PC-3 (cell line): ENCODE results near the gene ZNF214. TPM values are rescaled to one million over a fixed set of nuclear protein-coding genes. Genes with fewer than 3 reads are reported as not detected.

Source experiments
- ATAC-seq: fragments of 200-7000 bp; cut with Tn5 transposase; 2 replicates; pipeline ENCODE4 v1.9.1; 2020; ENCODE audit warnings: mild to moderate bottlenecking, moderate library complexity
- BruUV-seq: library from RNA; stranded (reverse); fragments of 400-500 nt; replicated peaks from 2 replicates; lab custom pipeline; 2021; lab: Mats Ljungman, UMichigan
- CTCF ChIA-PET: fragments of 300-600 bp; sonication (Branson Sonifier 250); formaldehyde crosslinking; loops from one replicate; lab custom pipeline; 2022; ENCODE audit warnings: antibody characterized with exemption; lab: Charles Lee
- POLR2A ChIA-PET: fragments of 300-600 bp; sonication (Branson Sonifier 250); formaldehyde crosslinking; loops from one replicate; lab custom pipeline; 2022; ENCODE audit warnings: antibody characterized with exemption; ENCODE audit not compliant: unreplicated experiment; lab: Charles Lee
- DNase-seq: peaks from one replicate; pipeline ENCODE4 v3.0.0-alpha.2; 2015
- H2AFZ ChIP-seq: fragments of 300-600 bp; sonication (generic); 2 replicates; pipeline ENCODE4 v1.6.0; 2016; ENCODE audit warnings: antibody characterized with exemption, low read length
- H3F3A ChIP-seq: fragments of 300-600 bp; sonication (generic); one replicate; pipeline ENCODE4 v1.6.0; 2017; ENCODE audit warnings: antibody characterized with exemption, low read length, control low read depth, mild to moderate bottlenecking; ENCODE audit not compliant: unreplicated experiment
- H3K27ac ChIP-seq: fragments of 300-600 bp; sonication (generic); 2 replicates; pipeline ENCODE4 v1.5.1; 2016; ENCODE audit warnings: mild to moderate bottlenecking, low read length
- H3K27me3 ChIP-seq: fragments of 300-600 bp; sonication (generic); 2 replicates; pipeline ENCODE4 v1.6.1; 2016; ENCODE audit warnings: low read length, mixed read lengths
- H3K36me3 ChIP-seq: fragments of 300-600 bp; sonication (generic); 2 replicates; pipeline ENCODE4 v1.6.1; 2016; ENCODE audit warnings: low read depth, mixed run types, low read length, mixed read lengths
- H3K4me1 ChIP-seq: fragments of 300-600 bp; sonication (generic); 2 replicates; pipeline ENCODE4 v1.5.1; 2016; ENCODE audit warnings: low read length; ENCODE audit not compliant: insufficient read depth
- H3K4me2 ChIP-seq: fragments of 300-600 bp; sonication (generic); 2 replicates; pipeline ENCODE4 v1.6.0; 2016; ENCODE audit warnings: low read length
- H3K4me3 ChIP-seq: fragments of 300-600 bp; sonication (generic); 2 replicates; pipeline ENCODE4 v1.5.1; 2016; ENCODE audit warnings: mild to moderate bottlenecking, low read length, mixed read lengths
- H3K79me2 ChIP-seq: fragments of 300-600 bp; sonication (generic); 2 replicates; pipeline ENCODE4 v1.6.1; 2017; ENCODE audit warnings: low read length, mixed read lengths
- H3K9ac ChIP-seq: fragments of 300-600 bp; sonication (generic); 2 replicates; pipeline ENCODE4 v1.6.0; 2016; ENCODE audit warnings: mild to moderate bottlenecking, low read length
- H3K9me2 ChIP-seq: fragments of 300-600 bp; sonication (generic); replicated peaks from 2 replicates; pipeline ENCODE4 v1.6.1; 2016; ENCODE audit warnings: mixed run types, low read length, mixed read lengths
- H3K9me3 ChIP-seq: fragments of 300-600 bp; sonication (generic); 2 replicates; pipeline ENCODE4 v1.6.1; 2016; ENCODE audit warnings: low read length, mixed read lengths
- H4K20me1 ChIP-seq: fragments of 300-600 bp; sonication (generic); 2 replicates; pipeline ENCODE4 v1.6.1; 2016; ENCODE audit warnings: low read length, mixed read lengths
- EZH2 ChIP-seq: fragments of 300-600 bp; sonication (generic); IDR thresholded peaks from one replicate; pipeline ENCODE4 v1.6.1; 2017; ENCODE audit warnings: antibody characterized with exemption, mild to moderate bottlenecking, low read length; ENCODE audit not compliant: unreplicated experiment
- EZH2phosphoT487 ChIP-seq: fragments of 300-600 bp; sonication (generic); IDR thresholded peaks from 2 replicates; pipeline ENCODE4 v1.6.1; 2018; ENCODE audit warnings: mild to moderate bottlenecking, antibody characterized with exemption, low read length, borderline replicate concordance
- intact Hi-C: fragments of 100-400 bp; cut with micrococcal nuclease; formaldehyde crosslinking; loops from 2 replicates; pipeline ENCODE4 v1.9.0; 2023
- total RNA-seq: library from RNA; depleted of rRNA; stranded (reverse); fragments of >200 nt; gene quantifications from 2 replicates; pipeline ENCODE4 v1.2.3, GENCODE V29; 2014
- TF ChIP-seq, protein P1 (sequence below): fragments of 300-600 bp; sonication (generic); conservative IDR thresholded peaks from 2 replicates; pipeline ENCODE4 v1.5.1; 2017; ENCODE audit warnings: antibody characterized with exemption, low read depth, mild to moderate bottlenecking, low read length

ZNF214 gene
- total RNA-seq, 1 experiment from 2014 or later: 1.4 TPM

DNA sequence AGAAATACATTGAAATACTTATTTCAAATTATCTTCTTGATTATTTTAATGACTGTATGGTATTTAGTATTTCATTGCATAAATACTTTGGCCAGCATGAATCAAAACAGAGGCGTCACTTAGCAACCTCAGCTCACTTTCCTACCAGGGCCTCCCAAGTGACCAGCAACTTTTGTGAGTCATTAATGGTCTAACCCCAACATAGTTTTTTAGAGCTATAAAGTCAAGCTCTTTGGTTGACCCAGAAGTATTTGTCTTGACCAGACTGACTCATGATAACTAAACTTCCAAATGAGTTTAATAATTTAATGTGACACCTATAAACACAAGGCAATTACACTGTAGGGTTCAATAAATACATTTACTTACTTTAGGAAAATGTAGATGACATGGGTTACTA is 40.7 kb upstream of the ZNF214 start:
- Histone ChIP-seq H3K27ac (no peak overlapping the region), H3K4me2 (no peak overlapping the region), H3K27me3 (no peaks in the 10 kb centered on the region), H3K4me1 (no peaks in the 10 kb centered on the region), H3K79me2 (no peaks in the 10 kb centered on the region), H3K36me3 (no peaks in the 10 kb centered on the region), H3F3A (no peaks in the 10 kb centered on the region), H2AFZ (no peak overlapping the region), H3K9me2 (no peaks in the 10 kb centered on the region), H3K9me3 (no peaks in the 10 kb centered on the region), H3K4me3 (no peak overlapping the region), H3K9ac (no peak overlapping the region), H4K20me1 (no peaks in the 10 kb centered on the region)
- no TSS peak for BruUV-seq
- no peak for DNase-seq
- intact Hi-C loops: no loop called here
- ChIA-PET CTCF (interaction anchor here (0.6 to 0.7 kb wide), 2 partner anchors 583 to 1789 kb away, joined by 3 to 4 read pairs; no protein-coding TSS in a partner anchor), POLR2A (no interaction called here)
- no peak for ATAC-seq
- TF ChIP-seq, protein P1, sequence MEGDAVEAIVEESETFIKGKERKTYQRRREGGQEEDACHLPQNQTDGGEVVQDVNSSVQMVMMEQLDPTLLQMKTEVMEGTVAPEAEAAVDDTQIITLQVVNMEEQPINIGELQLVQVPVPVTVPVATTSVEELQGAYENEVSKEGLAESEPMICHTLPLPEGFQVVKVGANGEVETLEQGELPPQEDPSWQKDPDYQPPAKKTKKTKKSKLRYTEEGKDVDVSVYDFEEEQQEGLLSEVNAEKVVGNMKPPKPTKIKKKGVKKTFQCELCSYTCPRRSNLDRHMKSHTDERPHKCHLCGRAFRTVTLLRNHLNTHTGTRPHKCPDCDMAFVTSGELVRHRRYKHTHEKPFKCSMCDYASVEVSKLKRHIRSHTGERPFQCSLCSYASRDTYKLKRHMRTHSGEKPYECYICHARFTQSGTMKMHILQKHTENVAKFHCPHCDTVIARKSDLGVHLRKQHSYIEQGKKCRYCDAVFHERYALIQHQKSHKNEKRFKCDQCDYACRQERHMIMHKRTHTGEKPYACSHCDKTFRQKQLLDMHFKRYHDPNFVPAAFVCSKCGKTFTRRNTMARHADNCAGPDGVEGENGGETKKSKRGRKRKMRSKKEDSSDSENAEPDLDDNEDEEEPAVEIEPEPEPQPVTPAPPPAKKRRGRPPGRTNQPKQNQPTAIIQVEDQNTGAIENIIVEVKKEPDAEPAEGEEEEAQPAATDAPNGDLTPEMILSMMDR: no peak
- TF ChIP-seq EZH2phosphoT487 (no peak), EZH2 (no peak)

DNA sequence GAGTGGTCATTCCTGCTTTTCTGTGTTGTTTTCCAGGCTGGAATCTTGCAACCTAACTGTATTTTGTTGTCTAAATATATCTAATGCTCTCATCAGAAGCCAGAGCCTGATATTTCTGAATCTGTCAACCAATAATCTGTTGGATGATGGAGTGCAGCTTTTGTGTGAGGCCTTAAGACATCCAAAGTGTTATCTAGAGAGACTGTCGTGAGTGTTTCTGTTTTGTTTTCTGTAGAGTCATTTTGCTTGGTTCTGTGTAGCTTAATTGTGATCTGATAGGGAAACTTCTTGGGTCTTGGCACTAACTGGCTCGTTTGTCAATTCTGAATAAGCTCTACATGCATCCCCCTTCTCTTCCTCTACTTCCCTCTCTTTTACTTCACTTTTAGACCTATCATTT is 37.5 kb upstream of the ZNF214 start:
- no peaks in the 10 kb centered on the region for H3K9me3 ChIP-seq
- BruUV-seq: no TSS peak
- H3K79me2 ChIP-seq: no peaks in the 10 kb centered on the region
- no peaks in the 10 kb centered on the region for H3K27me3 ChIP-seq
- no peaks in the 10 kb centered on the region for H3K9me2 ChIP-seq
- no peak overlapping the region for H3K4me3 ChIP-seq
- no peaks in the 10 kb centered on the region for H4K20me1 ChIP-seq
- no peak overlapping the region for H3K9ac ChIP-seq
- H3K4me1 ChIP-seq: no peaks in the 10 kb centered on the region
- H3K36me3 ChIP-seq: no peaks in the 10 kb centered on the region
- CTCF ChIA-PET: no interaction called here
- intact Hi-C loops: no loop called here
- no peak overlapping the region for H3K4me2 ChIP-seq
- POLR2A ChIA-PET: no interaction called here
- TF ChIP-seq EZH2 (no peak), EZH2phosphoT487 (no peak)
- TF ChIP-seq, protein P1: no peak
- ATAC-seq: no peak
- H3K27ac ChIP-seq: no peak overlapping the region
- H3F3A ChIP-seq: no peaks in the 10 kb centered on the region
- H2AFZ ChIP-seq: no peak overlapping the region
- DNase-seq: no peak

DNA sequence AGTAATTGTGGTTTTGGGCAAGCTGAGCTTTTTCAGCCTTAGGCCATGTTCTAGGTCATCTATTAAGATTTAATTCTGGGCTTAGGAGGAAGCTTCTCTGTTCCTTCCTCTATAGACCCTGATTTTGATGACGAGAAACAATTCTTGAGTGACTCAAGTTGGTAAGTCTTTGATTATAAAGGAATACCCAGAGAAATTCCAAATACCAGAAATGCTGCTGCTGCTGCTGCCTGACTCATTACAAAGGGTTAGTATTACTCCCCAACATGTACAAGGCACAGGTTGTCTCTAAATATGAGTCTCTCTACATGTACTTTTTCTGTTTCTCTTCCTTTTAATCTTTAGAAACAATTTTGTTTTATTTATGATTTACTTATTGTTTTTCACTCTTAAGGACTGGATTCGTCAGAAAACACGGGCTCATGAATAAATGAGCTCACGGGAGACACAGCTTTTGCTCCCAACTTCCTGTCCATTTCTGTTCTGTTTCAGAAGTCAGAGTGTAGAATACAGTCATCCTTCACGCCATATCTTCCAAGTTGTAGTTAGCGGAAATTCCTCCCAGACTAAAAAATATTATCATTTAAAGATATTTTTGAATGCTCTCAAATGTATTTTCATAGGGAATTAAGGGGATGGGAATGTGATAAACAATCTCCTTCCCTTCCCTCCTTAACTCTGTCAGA is 36.8 kb upstream of the ZNF214 start:
- Histone ChIP-seq H3K79me2 (no peaks in the 10 kb centered on the region), H3K4me1 (no peaks in the 10 kb centered on the region), H3F3A (no peaks in the 10 kb centered on the region), H3K9me2 (no peaks in the 10 kb centered on the region), H3K27me3 (no peaks in the 10 kb centered on the region), H2AFZ (no peak overlapping the region), H3K4me2 (no peak overlapping the region), H3K4me3 (no peak overlapping the region), H4K20me1 (no peaks in the 10 kb centered on the region), H3K36me3 (no peaks in the 10 kb centered on the region), H3K9me3 (no peaks in the 10 kb centered on the region), H3K27ac (no peak overlapping the region), H3K9ac (no peak overlapping the region)
- ChIA-PET POLR2A (no interaction called here), CTCF (no interaction called here)
- ATAC-seq (no peak), DNase-seq (no peak)
- intact Hi-C loops: no loop called here
- no TSS peak for BruUV-seq
- TF ChIP-seq, protein P1: no peak
- no peak for TF ChIP-seq EZH2
- TF ChIP-seq EZH2phosphoT487: no peak
